Heart right ventricle (tissue), 16 donors: Measurements from ENCODE around the gene KRI1. TPM values are rescaled to one million over a fixed set of nuclear protein-coding genes. Genes with fewer than 3 reads are reported as not detected.

Experiments used
- ATAC-seq, 8 donors: fragments of 200-7000 bp; cut with Tn5 transposase; one replicate each; pipeline ENCODE4 v1.9.1; 2020; ENCODE audit warnings: mild to moderate bottlenecking in 8 of 8, moderate library complexity in 8 of 8, moderate number of reproducible peaks in 1 of 8
- DNase-seq, 2 donors: peaks; one replicate each; pipeline ENCODE4 v3.0.0-alpha.2; 2020
- H3K27ac ChIP-seq, 10 donors: fragments of 200-600 bp; sonication (generic) in 2 of 10; one replicate each; pipeline versions ENCODE4 v1.5.0 to v1.8.0; 2020 to 2022; ENCODE audit warnings: mild to moderate bottlenecking in 3 of 10
- H3K27me3 ChIP-seq, 7 donors: fragments of 200-600 bp; one replicate each; pipeline ENCODE4 v1.8.0; 2021 to 2022; ENCODE audit warnings: mild to moderate bottlenecking in 2 of 7
- H3K36me3 ChIP-seq, 9 donors: fragments of 200-600 bp; sonication (generic) in 1 of 9; one replicate each; pipeline versions ENCODE4 v1.5.0 to v1.8.0; 2020 to 2022; ENCODE audit warnings: mild to moderate bottlenecking in 2 of 9
- H3K4me1 ChIP-seq, 9 donors: fragments of 200-600 bp; sonication (generic) in 1 of 9; one replicate each; pipeline versions ENCODE4 v1.5.0 to v1.8.0; 2020 to 2022; ENCODE audit warnings: mild to moderate bottlenecking in 4 of 9
- H3K4me3 ChIP-seq, 10 donors: fragments of 200-600 bp; sonication (generic) in 2 of 10; one replicate each; pipeline versions ENCODE4 v1.5.0 to v1.8.0; 2020 to 2022; ENCODE audit warnings: mild to moderate bottlenecking in 7 of 10, moderate library complexity in 2 of 10
- H3K9me3 ChIP-seq, 11 donors: fragments of 200-600 bp in 10 of 11; sonication (generic) in 2 of 11; one replicate each; pipeline versions ENCODE4 v1.5.0 to v1.8.0; 2013 to 2022; ENCODE audit warnings: mild to moderate bottlenecking in 2 of 11, control low read depth in 1 of 11, moderate library complexity in 1 of 11
- WGBS, 2 donors: extraction: QIAGEN DNeasy Blood & Tissue Kit; methylation state at CpG; one replicate each; pipeline ENCODE4 v1.1.7; 2013; ENCODE audit warnings: inconsistent platforms in 1 of 2; 5-methylcytosine and 5-hydroxymethylcytosine counted together
- intact Hi-C, 10 donors: fragments of 100-400 bp; cut with DNase I; formaldehyde crosslinking; loops; one replicate each; pipeline versions ENCODE4 v1.11.1 to v1.14.2; 2022
- polyA plus RNA-seq, 2 donors: library from polyadenylated mRNA; stranded (reverse); fragments of 200-250 nt; gene quantifications; one replicate each; pipeline ENCODE4 v1.2.3, GENCODE V29; 2013
- total RNA-seq, 10 donors: library from RNA; stranded (reverse); fragmentation: NEBNext Ultra II Directional in 3 of 10; extraction: Animal tissue kit (Norgen Biotek cat#: 25700) in 3 of 10; gene quantifications; one replicate each; pipeline versions ENCODE4 v1.2.1 to v1.2.4, GENCODE V29; 2021 to 2023
- TF ChIP-seq, protein P1 (sequence below), 9 donors: fragments of 200-600 bp; sonication (generic) in 2 of 9; IDR thresholded peaks; one replicate each; pipeline versions ENCODE4 v1.5.0 to v1.8.0; 2021 to 2022; ENCODE audit warnings: antibody characterized with exemption in 9 of 9, mild to moderate bottlenecking in 5 of 9, moderate library complexity in 1 of 9
- donor health status: Arrhythmogenic right ventricular cardiomyopathy.
- donor health status: ischemic (EF 13 %, LVEDD 7.1; RV severe dilation, severe dysfunction).
- donor health status: healthy with polysubstance abuse.
- donor health status: DM: no; HTN: yes; CAD: no.
- donor health status: DM: no; HTN: no; CAD: no.
- donor health status: ischemic (EF 25% LVEDD 6.9; RV normal size, moderate dysfunction).
- donor health status: ischemic (EF 25% LVEDD 5.7; RV mildly dilated, moderate dysfunction).
- donor health status: healthy.
- donor health status: DM: yes; HTN: yes; CAD: no.
- donor health status: Ischemic cardiomyopathy.
- donor health status: ischemic (EF 35%, LVEDD 5.7; RV mildly dilated, moderate dysfunction).
- donor health status: nonischemic (EF 11% LVEDD 7.7; RV severe dilation, severe dysfunction).
- donor health status: DM: yes; HTN: yes; CAD: no.
- donor health status: PGD.
- donor health status: ischemic (EF 29% LVEDD 5.4; RV normal size, mild dysfunction).
- donor health status: nonischemic (EF 23%, LVEDD 6.1; RV moderate dilation, normal function).

KRI1 gene
- total and polyA plus RNA-seq, 12 donors: 8.4 to 17.5 (median 10.7) TPM

DNA sequence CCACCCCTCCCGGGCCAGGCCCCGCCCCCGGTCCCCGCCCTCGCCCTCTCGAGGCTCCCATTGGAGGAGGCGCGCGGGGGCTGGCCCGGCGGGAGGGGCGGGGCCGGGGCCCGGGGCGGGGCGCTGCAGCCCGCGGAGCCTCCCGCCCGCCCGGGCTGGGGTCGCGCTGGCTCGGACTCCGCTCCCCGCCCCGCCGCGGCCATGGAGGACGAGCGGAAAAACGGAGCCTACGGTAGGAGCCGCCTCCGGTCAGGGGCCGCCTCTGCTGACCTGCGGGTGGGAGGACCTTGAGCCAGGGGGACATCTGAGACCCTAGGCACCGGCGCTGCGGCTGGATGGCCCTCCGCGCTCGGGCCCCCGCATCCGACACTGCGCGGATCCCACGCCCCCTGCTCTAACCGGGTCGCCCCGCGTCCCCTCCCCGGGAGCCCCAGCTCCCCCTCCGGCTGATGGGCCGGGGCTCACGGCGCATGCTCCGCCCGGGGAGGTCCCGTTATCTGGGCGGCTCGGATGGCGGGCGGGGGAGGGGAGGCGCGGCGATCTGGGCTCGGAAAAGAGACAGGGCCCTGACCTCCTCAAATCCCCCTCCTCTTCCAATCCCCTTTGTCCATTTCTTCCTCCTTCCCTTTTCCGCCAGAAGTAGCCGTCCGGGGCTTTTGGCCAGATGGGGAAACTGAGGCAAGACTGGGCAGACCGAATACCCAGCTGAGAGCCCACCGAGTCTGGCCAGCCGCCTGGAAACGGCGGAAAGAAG, 36.7 kb upstream of the KRI1 start:
- no peaks in the 10 kb centered on the region for H3K36me3 ChIP-seq
- intact Hi-C loops: loop anchor here in 1 of 10 donors (5.0 kb wide), 1 partner anchor 35 kb away; no protein-coding TSS in a partner anchor
- ATAC-seq: peak; percentile 91 to 98 (median 95)

DNA sequence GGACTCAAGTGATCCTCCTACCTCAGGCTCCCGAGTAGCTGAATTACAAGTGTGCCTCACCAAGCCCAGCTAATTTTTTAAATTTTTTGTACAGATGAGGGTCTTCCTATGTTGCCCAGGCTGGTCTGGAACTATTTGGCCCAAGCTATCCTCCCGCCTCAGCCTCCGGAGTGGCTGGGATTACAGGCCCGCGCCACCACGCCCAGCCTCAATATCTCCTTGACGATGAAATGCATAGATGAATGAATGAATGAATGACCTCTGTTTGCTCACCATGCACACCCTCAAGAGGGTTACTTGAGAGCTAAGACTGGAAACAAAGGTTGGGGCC, 36.2 kb upstream of the KRI1 start:
- 22 to 25% methylated on average over 7 of the region's 7 CpGs for WGBS, 2 donors
- ATAC-seq: no peak
- intact Hi-C loops: loop anchor here in 1 of 10 donors (5.0 kb wide), 1 partner anchor 35 kb away; no protein-coding TSS in a partner anchor

More for the DNA sequence above, 36.7 kb upstream of the KRI1 start:
- Histone ChIP-seq H3K9me3 (peaks cover 0 to 5% (median 0%) of the 10 kb centered on the region in 11 donors), H3K27me3 (no peaks in the 10 kb centered on the region), H3K4me1 (peaks cover 0 to 41% (median 36%) of the 10 kb centered on the region in 9 donors), H3K27ac (peak overlapping the region; percentile 91 to 99 (median 98)), H3K4me3 (peak overlapping the region; percentile 89 to 100 (median 100))
- whole genome bisulfite sequencing, 2 donors: 0 to 1% methylated on average over 58 to 76 of the region's 76 CpGs
- TF ChIP-seq, protein P1, sequence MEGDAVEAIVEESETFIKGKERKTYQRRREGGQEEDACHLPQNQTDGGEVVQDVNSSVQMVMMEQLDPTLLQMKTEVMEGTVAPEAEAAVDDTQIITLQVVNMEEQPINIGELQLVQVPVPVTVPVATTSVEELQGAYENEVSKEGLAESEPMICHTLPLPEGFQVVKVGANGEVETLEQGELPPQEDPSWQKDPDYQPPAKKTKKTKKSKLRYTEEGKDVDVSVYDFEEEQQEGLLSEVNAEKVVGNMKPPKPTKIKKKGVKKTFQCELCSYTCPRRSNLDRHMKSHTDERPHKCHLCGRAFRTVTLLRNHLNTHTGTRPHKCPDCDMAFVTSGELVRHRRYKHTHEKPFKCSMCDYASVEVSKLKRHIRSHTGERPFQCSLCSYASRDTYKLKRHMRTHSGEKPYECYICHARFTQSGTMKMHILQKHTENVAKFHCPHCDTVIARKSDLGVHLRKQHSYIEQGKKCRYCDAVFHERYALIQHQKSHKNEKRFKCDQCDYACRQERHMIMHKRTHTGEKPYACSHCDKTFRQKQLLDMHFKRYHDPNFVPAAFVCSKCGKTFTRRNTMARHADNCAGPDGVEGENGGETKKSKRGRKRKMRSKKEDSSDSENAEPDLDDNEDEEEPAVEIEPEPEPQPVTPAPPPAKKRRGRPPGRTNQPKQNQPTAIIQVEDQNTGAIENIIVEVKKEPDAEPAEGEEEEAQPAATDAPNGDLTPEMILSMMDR (IDR thresholded peaks at IDR 0.05): no peak
- peak; percentile 87 to 91 for DNase-seq

GRCh38 chr19:10600149-10600548, 34.3 kb upstream of the KRI1 start:
- TF ChIP-seq, protein P1 (IDR thresholded peaks at IDR 0.05): no peak
- ATAC-seq: no peak
- H3K27me3 ChIP-seq: no peaks in the 10 kb centered on the region
- no peak overlapping the region for H3K4me3 ChIP-seq
- intact Hi-C loops: loop anchor here in 1 of 10 donors (5.0 kb wide), 1 partner anchor 37 kb away; no protein-coding TSS in a partner anchor
- H3K9me3 ChIP-seq: peaks cover 0 to 5% (median 0%) of the 10 kb centered on the region in 11 donors
- 92 to 94% methylated on average over 5 of the region's 5 CpGs for WGBS, 2 donors
- no peak for DNase-seq
- H3K36me3 ChIP-seq: no peaks in the 10 kb centered on the region
- H3K4me1 ChIP-seq: peaks cover 0 to 48% (median 37%) of the 10 kb centered on the region in 9 donors
- H3K27ac ChIP-seq: no peak overlapping the region

More for the DNA sequence above, 36.2 kb upstream of the KRI1 start:
- TF ChIP-seq, protein P1 (IDR thresholded peaks at IDR 0.05): no peak
- Histone ChIP-seq H3K4me1 (peaks cover 0 to 43% (median 38%) of the 10 kb centered on the region in 9 donors), H3K27me3 (no peaks in the 10 kb centered on the region), H3K9me3 (peaks cover 0 to 5% (median 0%) of the 10 kb centered on the region in 11 donors), H3K36me3 (no peaks in the 10 kb centered on the region), H3K27ac (peak overlapping the region in 4 of 10 donors; percentile 29 to 98 (median 69)), H3K4me3 (peak overlapping the region in 7 of 10 donors; percentile 99 to 100 (median 100))
- no peak for DNase-seq

- peaks cover 0 to 45% (median 14%) of the 10 kb centered on the region in 9 donors for H3K4me1 ChIP-seq
- peak overlapping the region in 3 of 10 donors; percentile 12 to 85 (median 44) for H3K27ac ChIP-seq
- intact Hi-C loops: no loop called here
- H3K9me3 ChIP-seq: no peaks in the 10 kb centered on the region
- H3K27me3 ChIP-seq: peaks cover 0 to 4% (median 2%) of the 10 kb centered on the region in 7 donors
- no peak overlapping the region for H3K4me3 ChIP-seq
- DNase-seq (no peak), ATAC-seq (peak in 4 of 8 donors; percentile 39 to 50 (median 47))
- WGBS, 2 donors: 71 to 75% methylated on average over 9 of the region's 9 CpGs
- TF ChIP-seq, protein P1 (IDR thresholded peaks at IDR 0.05): no peak
- no peaks in the 10 kb centered on the region for H3K36me3 ChIP-seq
These were observed 28.2 kb upstream of the KRI1 start for GRCh38 chr19:10593820-10594637.
